OCI-LY7 (cell line): Measurements from ENCODE around the gene MSRB3. TPM values are rescaled to one million over a fixed set of nuclear protein-coding genes. Genes with fewer than 3 reads are reported as not detected.

ENCODE experiments used
- BruUV-seq: library from RNA; stranded (reverse); fragments of 400-500 nt; replicated peaks from 2 replicates; lab custom pipeline; 2021; lab: Mats Ljungman, UMichigan
- CTCF ChIA-PET: fragments of 300-600 bp; sonication (Branson Sonifier 250); formaldehyde crosslinking; loops from one replicate; lab custom pipeline; 2022; ENCODE audit warnings: antibody characterized with exemption; ENCODE audit not compliant: unreplicated experiment; lab: Charles Lee
- POLR2A ChIA-PET: fragments of 300-600 bp; sonication (Branson Sonifier 250); formaldehyde crosslinking; loops from one replicate; lab custom pipeline; 2022; ENCODE audit warnings: antibody characterized with exemption; lab: Charles Lee
- DNase-seq: peaks from one replicate; pipeline ENCODE4 v3.0.0-alpha.2; 2015; ENCODE audit warnings: low spot score
- H2AFZ ChIP-seq: fragments of 200-600 bp; sonication (generic), shearing (Covaris generic); 2 replicates; pipeline ENCODE4 v1.6.1; 2014; ENCODE audit warnings: mild to moderate bottlenecking, antibody characterized with exemption, low read length, moderate library complexity
- H3K27ac ChIP-seq: fragments of 200-600 bp; sonication (generic); 2 replicates; pipeline ENCODE4 v1.5.1; 2014; ENCODE audit warnings: mixed run types, low read depth, mild to moderate bottlenecking, moderate library complexity, low read length, inconsistent platforms; ENCODE audit not compliant: poor library complexity, severe bottlenecking
- H3K36me3 ChIP-seq: fragments of 200-600 bp; sonication (generic); 2 replicates; pipeline ENCODE4 v1.6.1; 2014; ENCODE audit warnings: mild to moderate bottlenecking, antibody characterized with exemption, low read length, moderate library complexity, mixed read lengths; ENCODE audit not compliant: insufficient read depth
- H3K4me1 ChIP-seq: fragments of 200-600 bp; sonication (generic); 2 replicates; pipeline ENCODE4 v1.5.1; 2014; ENCODE audit warnings: mild to moderate bottlenecking, low read length; ENCODE audit not compliant: insufficient read depth, poor library complexity, severe bottlenecking
- H3K4me2 ChIP-seq: fragments of 200-600 bp; sonication (generic); 2 replicates; pipeline ENCODE4 v1.6.1; 2014; ENCODE audit warnings: mild to moderate bottlenecking, low read length
- H3K4me3 ChIP-seq: fragments of 200-600 bp; sonication (generic); 2 replicates; pipeline ENCODE4 v1.5.1; 2014; ENCODE audit warnings: mild to moderate bottlenecking, low read depth, low read length; ENCODE audit not compliant: poor library complexity, severe bottlenecking
- H3K79me2 ChIP-seq: fragments of 200-600 bp; sonication (generic); 2 replicates; pipeline ENCODE4 v1.6.1; 2016; ENCODE audit warnings: low read depth, mild to moderate bottlenecking, low read length, moderate library complexity, mixed read lengths; ENCODE audit not compliant: insufficient read depth
- H3K9me2 ChIP-seq: fragments of 200-600 bp; sonication (generic); 2 replicates; pipeline ENCODE4 v1.6.1; 2016; ENCODE audit warnings: mild to moderate bottlenecking, low read length, mixed read lengths; ENCODE audit not compliant: insufficient read depth
- H3K9me3 ChIP-seq: fragments of 200-600 bp; sonication (generic); 2 replicates; pipeline ENCODE4 v1.6.1; 2014; ENCODE audit warnings: mild to moderate bottlenecking, mixed run types, low read length, mixed read lengths
- H4K20me1 ChIP-seq: fragments of 200-600 bp; sonication (generic); 2 replicates; pipeline ENCODE4 v1.6.1; 2014; ENCODE audit warnings: mild to moderate bottlenecking, antibody characterized with exemption, low read length, moderate library complexity, mixed read lengths; ENCODE audit not compliant: insufficient read depth
- CTCF ChIP-seq: fragments of 200-600 bp; sonication (generic); conservative IDR thresholded peaks from 2 replicates; pipeline ENCODE4 v1.5.1; 2014; ENCODE audit warnings: mild to moderate bottlenecking, antibody characterized with exemption, low read length, moderate library complexity, mixed read lengths
- EZH2phosphoT487 ChIP-seq: fragments of 200-600 bp; sonication (generic); IDR thresholded peaks from 2 replicates; pipeline ENCODE4 v1.6.1; 2018; ENCODE audit warnings: low read depth, borderline replicate concordance, mild to moderate bottlenecking, mixed run types, antibody characterized with exemption, low read length, moderate library complexity, mixed read lengths
- intact Hi-C: fragments of 100-400 bp; cut with micrococcal nuclease; formaldehyde crosslinking; loops from one replicate; pipeline ENCODE4 v1.10.0; 2022; ENCODE audit not compliant: unreplicated experiment
- total RNA-seq, 2 experiments: library from RNA; depleted of rRNA in 1 of 2; stranded (reverse); fragments of >200 nt in 1 of 2; shearing (Covaris generic) in 1 of 2; gene quantifications; 2 replicates each; pipeline ENCODE4 v1.2.3, GENCODE V29; 2014 to 2022

Gene MSRB3
- total RNA-seq, 2 experiments from 2014 or later, result not detected

GRCh38 chr12:65427646-65428045 is 149.2 kb downstream of the MSRB3 start:
- Histone ChIP-seq H3K9me3 (no peaks in the 10 kb centered on the region), H4K20me1 (no peaks in the 10 kb centered on the region), H3K79me2 (no peaks in the 10 kb centered on the region), H3K4me1 (no peaks in the 10 kb centered on the region), H2AFZ (no peak overlapping the region), H3K4me3 (no peak overlapping the region), H3K36me3 (no peaks in the 10 kb centered on the region), H3K4me2 (no peak overlapping the region), H3K9me2 (no peaks in the 10 kb centered on the region), H3K27ac (no peak overlapping the region)
- ChIA-PET POLR2A (interaction anchor here (0.6 kb wide), 1 partner anchor 19 kb away, joined by 3 read pairs; no protein-coding TSS in a partner anchor), CTCF (no interaction called here)
- no peak for DNase-seq
- intact Hi-C loops, result no loop called here
- no TSS peak for BruUV-seq
- TF ChIP-seq CTCF, result no peak
- TF ChIP-seq EZH2phosphoT487, result no peak

- no peak overlapping the region for H2AFZ ChIP-seq
- no peak overlapping the region for H3K4me3 ChIP-seq
- H3K79me2 ChIP-seq, result no peaks in the 10 kb centered on the region
- H3K36me3 ChIP-seq, result no peaks in the 10 kb centered on the region
- intact Hi-C loops, result no loop called here
- H4K20me1 ChIP-seq, result no peaks in the 10 kb centered on the region
- no peak for TF ChIP-seq EZH2phosphoT487
- no peak for TF ChIP-seq CTCF
- ChIA-PET CTCF (no interaction called here), POLR2A (no interaction called here)
- no peaks in the 10 kb centered on the region for H3K9me3 ChIP-seq
- BruUV-seq, result no TSS peak
- no peaks in the 10 kb centered on the region for H3K4me1 ChIP-seq
- H3K9me2 ChIP-seq, result no peaks in the 10 kb centered on the region
- H3K4me2 ChIP-seq, result no peak overlapping the region
- DNase-seq, result no peak
- no peak overlapping the region for H3K27ac ChIP-seq
These were observed 151.5 kb downstream of the MSRB3 start for GRCh38 chr12:65430006-65430405.

GRCh38 chr12:65430571-65431306 is 152.3 kb downstream of the MSRB3 start:
- Histone ChIP-seq H3K9me2 (no peaks in the 10 kb centered on the region), H2AFZ (no peak overlapping the region), H3K4me1 (no peaks in the 10 kb centered on the region), H3K4me3 (no peak overlapping the region), H3K36me3 (no peaks in the 10 kb centered on the region), H3K9me3 (no peaks in the 10 kb centered on the region), H4K20me1 (no peaks in the 10 kb centered on the region), H3K27ac (no peak overlapping the region), H3K4me2 (no peak overlapping the region), H3K79me2 (no peaks in the 10 kb centered on the region)
- TF ChIP-seq EZH2phosphoT487, result no peak
- TF ChIP-seq CTCF, result no peak
- ChIA-PET CTCF (no interaction called here), POLR2A (interaction anchor here (1.2 kb wide), 1 partner anchor 9 kb away, joined by 3 read pairs; no protein-coding TSS in a partner anchor)
- DNase-seq, result no peak
- BruUV-seq, result no TSS peak
- intact Hi-C loops, result no loop called here
